SK-N-SH (cell line): ENCODE results near the gene PRADC1. TPM values are rescaled to one million over a fixed set of nuclear protein-coding genes. Genes with fewer than 3 reads are reported as not detected.

Source experiments
- CTCF ChIA-PET: fragments of 300-600, 350-600 bp; formaldehyde crosslinking; extraction: SDS; loops from one replicate; lab custom pipeline; 2021; lab: Yijun Ruan, JAX
- POLR2A ChIA-PET: fragments of 350-600 bp; sonication (Branson Sonifier 250); formaldehyde crosslinking; extraction: SDS; loops from one replicate; lab custom pipeline; 2020; ENCODE audit warnings: antibody characterized with exemption, inconsistent platforms; lab: Yijun Ruan, JAX
- DNase-seq: peaks from one replicate; pipeline ENCODE4 v3.0.0; 2012
- H2AFZ ChIP-seq: fragments of 200-600 bp; sonication (generic); 2 replicates; pipeline ENCODE4 v1.8.1; 2016; ENCODE audit warnings: antibody characterized with exemption, mild to moderate bottlenecking, low read depth
- H3F3A ChIP-seq: fragments of 200-600 bp; sonication (generic); replicated peaks from 2 replicates; pipeline ENCODE3; 2016; ENCODE audit warnings: antibody characterized with exemption, mild to moderate bottlenecking; ENCODE audit not compliant: insufficient read depth
- H3K27ac ChIP-seq, 2 experiments: fragments of 200-500 bp in 1 of 2; fragments of 200-600 bp in 1 of 2; sonication (Bioruptor generic) in 1 of 2; sonication (generic), shearing (Covaris generic) in 1 of 2; 2 replicates each; pipeline versions ENCODE4 v1.5.1 to v1.6.1; 2014 to 2016; ENCODE audit warnings: low read depth in 2 of 2, inconsistent platforms in 1 of 2, low read length in 1 of 2, mild to moderate bottlenecking in 1 of 2, mixed read lengths in 1 of 2
- H3K27me3 ChIP-seq: fragments of 200-600 bp; sonication (generic), shearing (Covaris generic); 2 replicates; pipeline ENCODE4 v1.6.1; 2016; ENCODE audit warnings: mixed run types; ENCODE audit not compliant: insufficient read depth
- H3K36me3 ChIP-seq, 2 experiments: fragments of 200-500 bp in 1 of 2; fragments of 200-600 bp in 1 of 2; sonication (Bioruptor generic) in 1 of 2; sonication (generic) in 1 of 2; replicated peaks in 1 of 2; 2 replicates each; pipeline versions ENCODE3 to v1.5.1; 2014 to 2016; ENCODE audit warnings: low read length in 1 of 2, mild to moderate bottlenecking in 1 of 2; ENCODE audit not compliant: insufficient read depth in 2 of 2, control insufficient read depth in 1 of 2
- H3K4me1 ChIP-seq, 2 experiments: fragments of 200-500 bp in 1 of 2; fragments of 200-600 bp in 1 of 2; sonication (Bioruptor generic) in 1 of 2; sonication (generic), shearing (Covaris generic) in 1 of 2; 2 replicates each; pipeline versions ENCODE4 v1.5.1 to v1.6.1; 2014 to 2016; ENCODE audit warnings: low read depth in 1 of 2, low read length in 1 of 2, mixed run types in 1 of 2; ENCODE audit not compliant: insufficient read depth in 2 of 2, control insufficient read depth in 1 of 2
- H3K4me2 ChIP-seq: fragments of 200-600 bp; sonication (generic), shearing (Covaris generic); 2 replicates; pipeline ENCODE4 v1.6.1; 2017; ENCODE audit warnings: mixed run types
- H3K4me3 ChIP-seq, 2 experiments: fragments of 200-500 bp in 1 of 2; fragments of 200-600 bp in 1 of 2; sonication (Bioruptor generic) in 1 of 2; sonication (generic), shearing (Covaris generic) in 1 of 2; 2 replicates each; pipeline versions ENCODE4 v1.5.1 to v1.8.1; 2014 to 2016; ENCODE audit warnings: low read depth in 2 of 2, inconsistent platforms in 1 of 2, low read length in 1 of 2, mild to moderate bottlenecking in 1 of 2, mixed read lengths in 1 of 2, moderate library complexity in 1 of 2
- H3K79me2 ChIP-seq: fragments of 200-600 bp; sonication (generic); 2 replicates; pipeline ENCODE4 v1.8.1; 2017; ENCODE audit warnings: mild to moderate bottlenecking; ENCODE audit not compliant: insufficient read depth
- H3K9ac ChIP-seq: fragments of 200-600 bp; sonication (generic); 2 replicates; pipeline ENCODE4 v1.6.1; 2017; ENCODE audit warnings: mixed run types
- H3K9me2 ChIP-seq: fragments of 200-600 bp; sonication (generic); 2 replicates; pipeline ENCODE4 v1.6.1; 2017; ENCODE audit warnings: mixed run types
- H3K9me3 ChIP-seq: fragments of 200-600 bp; sonication (generic); 2 replicates; pipeline ENCODE4 v1.6.1; 2017; ENCODE audit warnings: mixed run types, mild to moderate bottlenecking, moderate library complexity
- H4K20me1 ChIP-seq: fragments of 200-600 bp; sonication (generic); 2 replicates; pipeline ENCODE4 v1.6.1; 2017; ENCODE audit warnings: mild to moderate bottlenecking, mixed run types; ENCODE audit not compliant: insufficient read depth
- EZH2phosphoT487 ChIP-seq: fragments of 200-600 bp; sonication (generic); IDR thresholded peaks from 2 replicates; pipeline ENCODE4 v1.6.1; 2017; ENCODE audit warnings: low read depth, mixed run types, mild to moderate bottlenecking, antibody characterized with exemption, moderate library complexity, borderline replicate concordance
- MAX ChIP-seq: IDR thresholded peaks from 2 replicates; pipeline ENCODE4 v1.4.0; 2012; ENCODE audit warnings: low read depth
- NRF1 ChIP-seq: IDR thresholded peaks from 2 replicates; pipeline ENCODE4 v1.6.1; 2012; ENCODE audit warnings: low read depth, mild to moderate bottlenecking, low read length
- PBX3 ChIP-seq: IDR thresholded peaks from 2 replicates; pipeline ENCODE4; 2012
- REST ChIP-seq: IDR thresholded peaks from 2 replicates; pipeline ENCODE4 v1.6.1; 2012; ENCODE audit warnings: mild to moderate bottlenecking, low read depth, low read length, moderate library complexity
- RFX5 ChIP-seq: IDR thresholded peaks from 2 replicates; pipeline ENCODE4 v1.6.1; 2012; ENCODE audit warnings: mild to moderate bottlenecking, improper control_type of control experiment, low read length
- WGBS: methylation state at CpG from one replicate; pipeline ENCODE4 v1.1.6; 2017; ENCODE audit warnings: low lambda C conversion rate; 5-methylcytosine and 5-hydroxymethylcytosine counted together
- polyA plus RNA-seq, 3 experiments: library from polyadenylated mRNA; depleted of rRNA; stranded (reverse); fragments of >200 nt; gene quantifications; 2 replicates each; pipeline ENCODE4 v1.2.3, GENCODE V29; 2012
- TF ChIP-seq, protein P1 (sequence below): IDR thresholded peaks from 2 replicates; pipeline ENCODE4 v1.4.0; 2012; ENCODE audit warnings: low read depth, borderline replicate concordance
- TF ChIP-seq, protein P2 (sequence below): fragments of 150-350 bp; IDR thresholded peaks from 2 replicates; pipeline ENCODE4 v1.6.1; 2016; ENCODE audit warnings: mild to moderate bottlenecking, low read depth, low read length

The PRADC1 gene
- polyA plus RNA-seq, 1 of the 3 experiments (the other 2 are of a cell fraction) = 8.5 TPM

- Histone ChIP-seq H3K9me2 (no peaks in the 10 kb centered on the region), H3K79me2 (no peaks in the 10 kb centered on the region), H4K20me1 (no peaks in the 10 kb centered on the region), H3K4me3 (no peak overlapping the region), H3F3A (no peaks in the 10 kb centered on the region), H3K4me1 (no peaks in the 10 kb centered on the region), H3K36me3 (no peaks in the 10 kb centered on the region), H3K9me3 (no peaks in the 10 kb centered on the region), H2AFZ (no peak overlapping the region), H3K27ac (no peak overlapping the region), H3K27me3 (no peaks in the 10 kb centered on the region), H3K4me2 (no peak overlapping the region)
- POLR2A ChIA-PET = interaction anchor here (1.2 kb wide), 1 partner anchor 15 kb away, joined by 6 read pairs; no protein-coding TSS in a partner anchor
- DNase-seq = no peak
- CTCF ChIA-PET = interaction anchor here (0.9 to 1.5 kb wide), 3 partner anchors 18 to 379 kb away, joined by 3 to 5 read pairs (median 3); no protein-coding TSS in a partner anchor
- 83% methylated on average over 1 of the region's 1 CpG for WGBS
- no peak for TF ChIP-seq NRF1
- TF ChIP-seq PBX3 = no peak
- TF ChIP-seq, protein P1, sequence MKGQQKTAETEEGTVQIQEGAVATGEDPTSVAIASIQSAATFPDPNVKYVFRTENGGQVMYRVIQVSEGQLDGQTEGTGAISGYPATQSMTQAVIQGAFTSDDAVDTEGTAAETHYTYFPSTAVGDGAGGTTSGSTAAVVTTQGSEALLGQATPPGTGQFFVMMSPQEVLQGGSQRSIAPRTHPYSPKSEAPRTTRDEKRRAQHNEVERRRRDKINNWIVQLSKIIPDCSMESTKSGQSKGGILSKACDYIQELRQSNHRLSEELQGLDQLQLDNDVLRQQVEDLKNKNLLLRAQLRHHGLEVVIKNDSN = no peak
- TF ChIP-seq EZH2phosphoT487 = no peak
- TF ChIP-seq, protein P2, sequence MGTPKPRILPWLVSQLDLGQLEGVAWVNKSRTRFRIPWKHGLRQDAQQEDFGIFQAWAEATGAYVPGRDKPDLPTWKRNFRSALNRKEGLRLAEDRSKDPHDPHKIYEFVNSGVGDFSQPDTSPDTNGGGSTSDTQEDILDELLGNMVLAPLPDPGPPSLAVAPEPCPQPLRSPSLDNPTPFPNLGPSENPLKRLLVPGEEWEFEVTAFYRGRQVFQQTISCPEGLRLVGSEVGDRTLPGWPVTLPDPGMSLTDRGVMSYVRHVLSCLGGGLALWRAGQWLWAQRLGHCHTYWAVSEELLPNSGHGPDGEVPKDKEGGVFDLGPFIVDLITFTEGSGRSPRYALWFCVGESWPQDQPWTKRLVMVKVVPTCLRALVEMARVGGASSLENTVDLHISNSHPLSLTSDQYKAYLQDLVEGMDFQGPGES = no peak
- no peak for TF ChIP-seq MAX
- TF ChIP-seq RFX5 = no peak
- no peak for TF ChIP-seq REST
- TF ChIP-seq, all 33 proteins: peak for 0
- H3K9ac ChIP-seq = no peak overlapping the region
Measured at GRCh38 chr2:73272270-73272669, 39.2 kb upstream of the PRADC1 start.
